Endothelial cell of umbilical vein (primary cell): ENCODE results near the gene BCL2A1. TPM values are rescaled to one million over a fixed set of nuclear protein-coding genes. Genes with fewer than 3 reads are reported as not detected.
"Not testable (repeated sequence)": the region's sequence is repeated elsewhere in the genome, so short reads cannot be mapped to it uniquely, and the experiment has no call there.

Experiments used
- BruUV-seq: library from RNA; stranded (reverse); fragments of 400-500 nt; replicated peaks from 2 replicates; lab custom pipeline; 2021; lab: Mats Ljungman, UMichigan
- CTCF ChIA-PET: fragments of 300-600, 350-600 bp; sonication (Branson Sonifier 250); formaldehyde crosslinking; loops from one replicate; lab custom pipeline; 2021; ENCODE audit warnings: antibody characterized with exemption, inconsistent platforms; lab: Charles Lee
- POLR2A ChIA-PET: fragments of 300-600, 350-600 bp; sonication (Branson Sonifier 250); formaldehyde crosslinking; loops from one replicate; lab custom pipeline; 2021; ENCODE audit warnings: antibody characterized with exemption, inconsistent platforms; lab: Charles Lee
- DNase-seq: peaks from one replicate; pipeline ENCODE4 v3.0.0-alpha.2; 2011; ENCODE audit warnings: low read depth, low spot score
- FAIRE-seq: peaks from 2 replicates; lab custom pipeline; 2011; peaks lifted over from hg19 to GRCh38; lab: Jason Lieb, UNC
- H2AFZ ChIP-seq: 2 replicates; pipeline ENCODE4 v1.6.0; 2012; ENCODE audit warnings: low read depth, low read length, control low read depth, inconsistent platforms
- H3K27ac ChIP-seq: 2 replicates; pipeline ENCODE4 v1.5.1; 2011; ENCODE audit warnings: low read depth, mild to moderate bottlenecking, control low read depth, low read length, moderate library complexity; ENCODE audit not compliant: insufficient read depth
- H3K27me3 ChIP-seq, 2 experiments: 2 replicates each; pipeline versions ENCODE4 v1.6.0 to v1.6.1; 2011; ENCODE audit warnings: low read length in 2 of 2, mixed read lengths in 1 of 2; ENCODE audit not compliant: control insufficient read depth in 2 of 2, insufficient read depth in 2 of 2
- H3K36me3 ChIP-seq, 2 experiments: 2 replicates in 1 of 2; 3 replicates in 1 of 2; pipeline ENCODE4 v1.5.1; 2011; ENCODE audit warnings: low read length in 2 of 2, mild to moderate bottlenecking in 1 of 2, moderate library complexity in 1 of 2; ENCODE audit not compliant: control insufficient read depth in 2 of 2, insufficient read depth in 2 of 2; ENCODE audit errors: extremely low read depth in 1 of 2
- H3K4me1 ChIP-seq: 3 replicates; pipeline ENCODE4 v1.5.1; 2011; ENCODE audit warnings: mild to moderate bottlenecking, low read length; ENCODE audit not compliant: control insufficient read depth, insufficient read depth; ENCODE audit errors: extremely low read depth
- H3K4me2 ChIP-seq: 2 replicates; pipeline ENCODE4 v1.6.1; 2011; ENCODE audit warnings: low read length, control low read depth, mixed read lengths; ENCODE audit not compliant: insufficient read depth
- H3K4me3 ChIP-seq, 3 experiments: fragments of 200-600 bp in 1 of 3; sonication (generic), shearing (Covaris generic) in 1 of 3; replicated peaks in 1 of 3; 2 replicates each; pipeline ENCODE4 v1.5.1; 2011 to 2016; ENCODE audit warnings: control low read depth in 3 of 3, low read length in 3 of 3, mild to moderate bottlenecking in 2 of 3, inconsistent platforms in 1 of 3, low read depth in 1 of 3, moderate library complexity in 1 of 3; ENCODE audit not compliant: insufficient read depth in 1 of 3
- H3K79me2 ChIP-seq: 2 replicates; pipeline ENCODE4 v1.6.0; 2012; ENCODE audit warnings: low read length, inconsistent platforms; ENCODE audit not compliant: control insufficient read depth, insufficient read depth
- H3K9ac ChIP-seq: replicated peaks from 2 replicates; pipeline ENCODE3; 2011; ENCODE audit warnings: low read length, control low read depth; ENCODE audit not compliant: insufficient read depth; ENCODE audit errors: extremely low read depth
- H3K9me1 ChIP-seq: replicated peaks from 3 replicates; pipeline ENCODE4 v1.6.0; 2011; ENCODE audit warnings: mild to moderate bottlenecking, low read length; ENCODE audit not compliant: control insufficient read depth, insufficient read depth; ENCODE audit errors: extremely low read depth
- H3K9me3 ChIP-seq: replicated peaks from 2 replicates; pipeline ENCODE4 v1.5.1; 2012; ENCODE audit warnings: low read length, inconsistent platforms; ENCODE audit not compliant: control insufficient read depth, insufficient read depth
- H4K20me1 ChIP-seq: replicated peaks from 2 replicates; pipeline ENCODE3; 2011; ENCODE audit warnings: mild to moderate bottlenecking, low read length; ENCODE audit not compliant: control insufficient read depth, insufficient read depth; ENCODE audit errors: extremely low read depth
- CTCF ChIP-seq, 2 donors: IDR thresholded peaks; 1 replicate in 1 of 2; 2 replicates in 1 of 2; pipeline ENCODE4 v1.5.1; 2011; ENCODE audit warnings: low read length in 2 of 2, mild to moderate bottlenecking in 2 of 2, moderate library complexity in 2 of 2, control low read depth in 1 of 2, inconsistent platforms in 1 of 2, low read depth in 1 of 2; ENCODE audit not compliant: insufficient read depth in 1 of 2; ENCODE audit errors: extremely low read depth in 1 of 2
- EZH2 ChIP-seq: IDR thresholded peaks from 2 replicates; pipeline ENCODE4 v1.6.1; 2012; ENCODE audit warnings: borderline replicate concordance, low read depth, mild to moderate bottlenecking, moderate library complexity, low read length, inconsistent platforms; ENCODE audit not compliant: severe bottlenecking
- FOS ChIP-seq: IDR thresholded peaks from 2 replicates; pipeline ENCODE4 v1.6.1; 2011; ENCODE audit warnings: mild to moderate bottlenecking, low read length, moderate library complexity, borderline replicate concordance; ENCODE audit not compliant: insufficient read depth
- GATA2 ChIP-seq: IDR thresholded peaks from 2 replicates; pipeline ENCODE4 v1.7.0; 2011; ENCODE audit warnings: low read depth, mild to moderate bottlenecking, moderate library complexity, mixed read lengths, low read length; ENCODE audit not compliant: insufficient read length, insufficient read depth
- JUN ChIP-seq: IDR thresholded peaks from 2 replicates; pipeline ENCODE4 v1.6.1; 2011; ENCODE audit warnings: borderline replicate concordance, low read depth; ENCODE audit not compliant: insufficient read length, insufficient read depth
- MAX ChIP-seq: IDR thresholded peaks from 2 replicates; pipeline ENCODE4 v1.6.1; 2011; ENCODE audit not compliant: insufficient read depth, insufficient read length
- MYC ChIP-seq: IDR thresholded peaks from one replicate; pipeline ENCODE4 v1.6.1; 2011; ENCODE audit warnings: mild to moderate bottlenecking, low read depth, low read length
- POLR2A ChIP-seq: IDR thresholded peaks from 2 replicates; pipeline ENCODE4 v1.6.1; 2012; ENCODE audit warnings: low read depth, mild to moderate bottlenecking, control low read depth, low read length
- POLR2AphosphoS5 ChIP-seq: IDR thresholded peaks from 2 replicates; pipeline ENCODE4 v1.6.1; 2012; ENCODE audit warnings: low read depth, mild to moderate bottlenecking, control low read depth, low read length, moderate library complexity; ENCODE audit not compliant: insufficient read depth
- dilution Hi-C: fragments of 300-500 bp; cut with MboI; formaldehyde crosslinking; loops from one replicate; pipeline ENCODE4 v1.15.0; 2019; ENCODE audit warnings: low sequenced_read_pairs; ENCODE audit not compliant: extremely low pct_ligation_motif_present
- intact Hi-C: fragments of 100-400 bp; cut with micrococcal nuclease; formaldehyde crosslinking; loops from one replicate; pipeline ENCODE4 v1.10.0; 2022
- polyA plus RNA-seq, 4 experiments: library from polyadenylated mRNA; depleted of rRNA in 3 of 4; stranded (reverse) in 3 of 4; unstranded in 1 of 4; fragments of >200 nt; gene quantifications; 2 replicates each; pipeline versions ENCODE4 v1.2.1 to v1.2.3, GENCODE V29; 2011 to 2012; ENCODE audit warnings: missing spikeins in 1 of 4
- total RNA-seq: library from RNA; stranded (reverse); gene quantifications from 2 replicates; pipeline ENCODE4 v1.2.3, GENCODE V29; 2021

BCL2A1 gene
- total and polyA plus RNA-seq, 2 donors (not counting 3 experiments of a cell fraction or from before 2014, with no cell fraction given), result not detected

GRCh38 chr15:79916502-79917132, 54.4 kb downstream of the BCL2A1 start:
- TF ChIP-seq POLR2AphosphoS5 (no peak), FOS (no peak), POLR2A (no peak), JUN (no peak), GATA2 (no peak), MYC (no peak), CTCF (IDR thresholded peaks at IDR 0.05; ENCODE audit: extremely low read depth in 1 of 2, insufficient read depth in 1 of 2, low read depth in 1 of 2, low read length in 2 of 2) (no peak), MAX (no peak), EZH2 (no peak)
- POLR2A ChIA-PET, result no interaction called here

GRCh38 chr15:79915776-79916501, 55.1 kb downstream of the BCL2A1 start:
- H4K20me1 ChIP-seq, BruUV-seq, DNase-seq, H3K4me2 ChIP-seq, H3K36me3 ChIP-seq, H3K9me3 ChIP-seq, H3K4me1 ChIP-seq, FAIRE-seq, dilution Hi-C loops, POLR2A ChIA-PET, H3K27me3 ChIP-seq, H3K9ac ChIP-seq, H3K27ac ChIP-seq, H3K4me3 ChIP-seq, H3K79me2 ChIP-seq, H2AFZ ChIP-seq, H3K9me1 ChIP-seq, CTCF ChIA-PET, intact Hi-C loops: not testable (repeated sequence)

More at GRCh38 chr15:79916502-79917132, 54.4 kb downstream of the BCL2A1 start:
- no TSS peak for BruUV-seq
- no peak overlapping the region for H2AFZ ChIP-seq
- FAIRE-seq (no peak), DNase-seq (no peak)
- no peak overlapping the region for H3K27ac ChIP-seq
- H3K4me1 ChIP-seq, result no peaks in the 10 kb centered on the region
- H3K9ac ChIP-seq, result no peak overlapping the region
- intact Hi-C loops (no loop called here), dilution Hi-C loops (no loop called here)
- no peaks in the 10 kb centered on the region for H3K9me1 ChIP-seq
- H3K36me3 ChIP-seq, result no peaks in the 10 kb centered on the region
- H3K9me3 ChIP-seq, result no peaks in the 10 kb centered on the region
- no peaks in the 10 kb centered on the region for H4K20me1 ChIP-seq
- CTCF ChIA-PET, result interaction anchor here (1.3 kb wide), 1 partner anchor 63 kb away, joined by 4 read pairs; no protein-coding TSS in a partner anchor
- no peak overlapping the region for H3K4me3 ChIP-seq
- no peaks in the 10 kb centered on the region for H3K27me3 ChIP-seq
- no peak overlapping the region for H3K4me2 ChIP-seq
- H3K79me2 ChIP-seq, result peaks cover 4% of the 10 kb centered on the region
